ENCODE measurements around the gene PAK5.

DNA sequence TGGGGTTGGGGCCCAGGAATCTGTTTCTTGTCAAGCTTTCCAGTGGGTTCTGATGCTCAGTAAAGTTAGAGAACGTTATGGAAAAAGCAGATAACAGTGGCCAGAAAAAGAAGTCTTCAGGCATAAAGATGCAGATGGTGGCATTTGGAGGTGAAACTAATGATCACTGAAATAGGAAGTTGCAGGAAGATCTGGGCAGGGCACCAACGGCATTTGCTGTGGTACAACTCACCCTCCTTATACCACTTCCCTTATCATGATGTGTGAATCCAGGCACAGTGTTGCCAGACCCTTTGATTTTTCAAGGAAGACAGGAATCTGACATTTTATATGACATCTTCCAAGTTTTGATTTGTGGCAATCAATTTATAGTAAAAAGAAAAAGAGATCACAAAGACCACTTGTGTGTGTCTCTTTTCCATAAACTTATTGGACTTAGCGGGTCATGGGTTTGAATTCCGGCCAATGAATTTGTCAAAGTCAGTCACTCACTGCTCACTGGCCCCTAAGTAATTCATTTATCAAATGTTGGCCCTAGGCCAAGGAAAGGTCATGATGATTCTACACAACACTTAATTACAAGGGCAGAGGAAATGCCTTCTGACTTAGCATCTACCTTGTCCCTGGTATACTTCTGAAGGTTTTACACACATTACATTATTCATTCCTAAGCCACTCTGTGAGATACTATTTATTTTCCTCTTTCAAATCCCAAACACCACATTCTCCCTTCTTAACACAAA, 286.9 kb downstream of the PAK5 start:
- TF ChIP-seq, protein P1, sequence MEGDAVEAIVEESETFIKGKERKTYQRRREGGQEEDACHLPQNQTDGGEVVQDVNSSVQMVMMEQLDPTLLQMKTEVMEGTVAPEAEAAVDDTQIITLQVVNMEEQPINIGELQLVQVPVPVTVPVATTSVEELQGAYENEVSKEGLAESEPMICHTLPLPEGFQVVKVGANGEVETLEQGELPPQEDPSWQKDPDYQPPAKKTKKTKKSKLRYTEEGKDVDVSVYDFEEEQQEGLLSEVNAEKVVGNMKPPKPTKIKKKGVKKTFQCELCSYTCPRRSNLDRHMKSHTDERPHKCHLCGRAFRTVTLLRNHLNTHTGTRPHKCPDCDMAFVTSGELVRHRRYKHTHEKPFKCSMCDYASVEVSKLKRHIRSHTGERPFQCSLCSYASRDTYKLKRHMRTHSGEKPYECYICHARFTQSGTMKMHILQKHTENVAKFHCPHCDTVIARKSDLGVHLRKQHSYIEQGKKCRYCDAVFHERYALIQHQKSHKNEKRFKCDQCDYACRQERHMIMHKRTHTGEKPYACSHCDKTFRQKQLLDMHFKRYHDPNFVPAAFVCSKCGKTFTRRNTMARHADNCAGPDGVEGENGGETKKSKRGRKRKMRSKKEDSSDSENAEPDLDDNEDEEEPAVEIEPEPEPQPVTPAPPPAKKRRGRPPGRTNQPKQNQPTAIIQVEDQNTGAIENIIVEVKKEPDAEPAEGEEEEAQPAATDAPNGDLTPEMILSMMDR (IDR thresholded peaks at IDR 0.05): no peak
- TF ChIP-seq POLR2AphosphoS5 (IDR thresholded peaks at IDR 0.05; ENCODE audit: low read depth, low read length): no peak
- TF ChIP-seq, protein P2, sequence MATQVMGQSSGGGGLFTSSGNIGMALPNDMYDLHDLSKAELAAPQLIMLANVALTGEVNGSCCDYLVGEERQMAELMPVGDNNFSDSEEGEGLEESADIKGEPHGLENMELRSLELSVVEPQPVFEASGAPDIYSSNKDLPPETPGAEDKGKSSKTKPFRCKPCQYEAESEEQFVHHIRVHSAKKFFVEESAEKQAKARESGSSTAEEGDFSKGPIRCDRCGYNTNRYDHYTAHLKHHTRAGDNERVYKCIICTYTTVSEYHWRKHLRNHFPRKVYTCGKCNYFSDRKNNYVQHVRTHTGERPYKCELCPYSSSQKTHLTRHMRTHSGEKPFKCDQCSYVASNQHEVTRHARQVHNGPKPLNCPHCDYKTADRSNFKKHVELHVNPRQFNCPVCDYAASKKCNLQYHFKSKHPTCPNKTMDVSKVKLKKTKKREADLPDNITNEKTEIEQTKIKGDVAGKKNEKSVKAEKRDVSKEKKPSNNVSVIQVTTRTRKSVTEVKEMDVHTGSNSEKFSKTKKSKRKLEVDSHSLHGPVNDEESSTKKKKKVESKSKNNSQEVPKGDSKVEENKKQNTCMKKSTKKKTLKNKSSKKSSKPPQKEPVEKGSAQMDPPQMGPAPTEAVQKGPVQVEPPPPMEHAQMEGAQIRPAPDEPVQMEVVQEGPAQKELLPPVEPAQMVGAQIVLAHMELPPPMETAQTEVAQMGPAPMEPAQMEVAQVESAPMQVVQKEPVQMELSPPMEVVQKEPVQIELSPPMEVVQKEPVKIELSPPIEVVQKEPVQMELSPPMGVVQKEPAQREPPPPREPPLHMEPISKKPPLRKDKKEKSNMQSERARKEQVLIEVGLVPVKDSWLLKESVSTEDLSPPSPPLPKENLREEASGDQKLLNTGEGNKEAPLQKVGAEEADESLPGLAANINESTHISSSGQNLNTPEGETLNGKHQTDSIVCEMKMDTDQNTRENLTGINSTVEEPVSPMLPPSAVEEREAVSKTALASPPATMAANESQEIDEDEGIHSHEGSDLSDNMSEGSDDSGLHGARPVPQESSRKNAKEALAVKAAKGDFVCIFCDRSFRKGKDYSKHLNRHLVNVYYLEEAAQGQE (IDR thresholded peaks at IDR 0.05; ENCODE audit: insufficient read depth in 1 of 2, low read depth in 2 of 2, low read length in 1 of 2): no peak
- no peak for TF ChIP-seq TCF7L2 (IDR thresholded peaks at IDR 0.05; ENCODE audit: low read depth, low read length)

All from Panc1 (cell line).